H1 (cell line): ENCODE data around the gene SIX6. TPM values are rescaled to one million over a fixed set of nuclear protein-coding genes. Genes with fewer than 3 reads are reported as not detected.

Source experiments
- CTCF ChIA-PET: fragments of 300-600 bp; sonication (Branson Sonifier 250); formaldehyde crosslinking; loops from one replicate; lab custom pipeline; 2021; ENCODE audit not compliant: partially characterized antibody; lab: Charles Lee
- POLR2A ChIA-PET: fragments of 300-600 bp; sonication (Branson Sonifier 250); formaldehyde crosslinking; loops from one replicate; lab custom pipeline; 2021; ENCODE audit warnings: inconsistent platforms; ENCODE audit not compliant: partially characterized antibody; lab: Charles Lee
- DNase-seq, 2 experiments: peaks; one replicate each; pipeline versions ENCODE4 v3.0.0 to v3.0.0-alpha.2; 2010 to 2022; ENCODE audit warnings: low spot score in 2 of 2, low read depth in 1 of 2, mixed read lengths in 1 of 2
- FAIRE-seq: peaks from 2 replicates; lab custom pipeline; 2011; peaks lifted over from hg19 to GRCh38; lab: Jason Lieb, UNC
- H2AFZ ChIP-seq: 2 replicates; pipeline ENCODE4 v1.8.1; 2012; ENCODE audit warnings: low read length, inconsistent platforms
- H2AK5ac ChIP-seq: 2 replicates; pipeline ENCODE4 v1.6.1; 2013; ENCODE audit warnings: low read depth, low read length
- H2BK120ac ChIP-seq: replicated peaks from 2 replicates; pipeline ENCODE3; 2013; ENCODE audit warnings: low read depth, low read length, inconsistent platforms
- H2BK12ac ChIP-seq: 2 replicates; pipeline ENCODE4 v1.6.1; 2013; ENCODE audit warnings: low read depth, low read length
- H2BK15ac ChIP-seq: 2 replicates; pipeline ENCODE4 v1.6.1; 2013; ENCODE audit warnings: low read length
- H2BK20ac ChIP-seq: 2 replicates; pipeline ENCODE4 v1.6.1; 2013; ENCODE audit warnings: low read length
- H2BK5ac ChIP-seq: 2 replicates; pipeline ENCODE4 v1.6.1; 2013; ENCODE audit warnings: low read depth, low read length
- H3K14ac ChIP-seq: 2 replicates; pipeline ENCODE4 v1.6.1; 2013; ENCODE audit warnings: inconsistent platforms; ENCODE audit not compliant: insufficient read length
- H3K18ac ChIP-seq: 2 replicates; pipeline ENCODE4 v1.6.1; 2013; ENCODE audit warnings: low read length; ENCODE audit errors: extremely low read depth
- H3K23ac ChIP-seq: 2 replicates; pipeline ENCODE4 v1.6.1; 2013; ENCODE audit warnings: inconsistent platforms; ENCODE audit not compliant: insufficient read length
- H3K23me2 ChIP-seq: 2 replicates; pipeline ENCODE4 v1.6.1; 2013; ENCODE audit warnings: low read depth, low read length
- H3K27ac ChIP-seq: 2 replicates; pipeline ENCODE4 v1.6.1; 2011; ENCODE audit warnings: low read depth, low read length, inconsistent platforms
- H3K27me3 ChIP-seq, 4 experiments: replicated peaks in 1 of 4; 1 replicate in 1 of 4; 2 replicates in 3 of 4; pipeline versions ENCODE4 v1.6.1 to v1.8.1; 2011 to 2013; ENCODE audit warnings: low read length in 3 of 4, mild to moderate bottlenecking in 3 of 4, inconsistent platforms in 2 of 4, mixed read lengths in 2 of 4, moderate library complexity in 1 of 4; ENCODE audit not compliant: control insufficient read depth in 3 of 4, insufficient read depth in 3 of 4; ENCODE audit errors: extremely low read depth in 1 of 4
- H3K36me3 ChIP-seq, 4 experiments: 2 replicates each; pipeline versions ENCODE4 v1.6.1 to v1.8.1; 2011 to 2013; ENCODE audit warnings: mild to moderate bottlenecking in 4 of 4, low read length in 3 of 4, moderate library complexity in 2 of 4, control low read depth in 1 of 4, inconsistent platforms in 1 of 4; ENCODE audit not compliant: insufficient read depth in 4 of 4, control insufficient read depth in 2 of 4
- H3K4ac ChIP-seq: replicated peaks from 2 replicates; pipeline ENCODE3; 2013; ENCODE audit warnings: low read length, low read depth, mixed read lengths, inconsistent platforms; ENCODE audit not compliant: insufficient read length
- H3K4me1 ChIP-seq, 4 experiments: replicated peaks in 1 of 4; 1 replicate in 1 of 4; 2 replicates in 3 of 4; pipeline versions ENCODE4 v1.6.1 to v1.8.1; 2011 to 2013; ENCODE audit warnings: low read length in 3 of 4, inconsistent platforms in 2 of 4, mixed read lengths in 1 of 4; ENCODE audit not compliant: insufficient read depth in 4 of 4, control insufficient read depth in 3 of 4
- H3K4me2 ChIP-seq, 2 experiments: 2 replicates each; pipeline versions ENCODE4 v1.6.1 to v1.8.1; 2011 to 2013; ENCODE audit warnings: low read depth in 2 of 2, low read length in 2 of 2, control low read depth in 1 of 2, inconsistent platforms in 1 of 2, mild to moderate bottlenecking in 1 of 2; ENCODE audit not compliant: insufficient read depth in 1 of 2
- H3K4me3 ChIP-seq, 4 experiments: fragments of 200-600, 300-600 bp in 1 of 4; sonication (generic), shearing (Covaris generic), sonication (Bioruptor Twin) in 1 of 4; 2 replicates each; pipeline versions ENCODE4 v1.5.1 to v1.8.1; 2011 to 2016; ENCODE audit warnings: low read length in 4 of 4, low read depth in 3 of 4, control low read depth in 2 of 4, inconsistent platforms in 2 of 4, mild to moderate bottlenecking in 2 of 4, mixed read lengths in 1 of 4, moderate library complexity in 1 of 4; ENCODE audit not compliant: insufficient read depth in 2 of 4; ENCODE audit errors: extremely low read depth in 1 of 4
- H3K56ac ChIP-seq: replicated peaks from 2 replicates; pipeline ENCODE3; 2013; ENCODE audit warnings: low read depth, mild to moderate bottlenecking, mixed read lengths, low read length, inconsistent platforms; ENCODE audit not compliant: insufficient read length
- H3K79me1 ChIP-seq: 2 replicates; pipeline ENCODE4 v1.6.1; 2013; ENCODE audit warnings: low read depth, low read length, control low read depth
- H3K79me2 ChIP-seq, 2 experiments: 2 replicates each; pipeline versions ENCODE4 v1.6.1 to v1.8.1; 2012 to 2013; ENCODE audit warnings: low read length in 2 of 2, mild to moderate bottlenecking in 2 of 2, inconsistent platforms in 1 of 2; ENCODE audit not compliant: insufficient read depth in 2 of 2, control insufficient read depth in 1 of 2
- H3K9ac ChIP-seq, 4 experiments: replicated peaks in 1 of 4; 1 replicate in 1 of 4; 2 replicates in 3 of 4; pipeline versions ENCODE4 v1.6.1 to v1.8.1; 2011 to 2013; ENCODE audit warnings: low read depth in 3 of 4, low read length in 3 of 4, control low read depth in 2 of 4, mild to moderate bottlenecking in 2 of 4, moderate library complexity in 2 of 4, inconsistent platforms in 1 of 4; ENCODE audit errors: extremely low read depth in 1 of 4
- H3K9me3 ChIP-seq, 2 experiments: 2 replicates each; pipeline versions ENCODE4 v1.6.1 to v1.8.1; 2012 to 2013; ENCODE audit warnings: mild to moderate bottlenecking in 2 of 2, moderate library complexity in 2 of 2, control low read depth in 1 of 2, inconsistent platforms in 1 of 2, low read depth in 1 of 2, low read length in 1 of 2, mixed read lengths in 1 of 2; ENCODE audit not compliant: insufficient read depth in 2 of 2
- H4K20me1 ChIP-seq, 2 experiments: replicated peaks in 1 of 2; 2 replicates each; pipeline versions ENCODE3 to v1.8.1; 2011 to 2013; ENCODE audit warnings: inconsistent platforms in 2 of 2, low read length in 2 of 2, mild to moderate bottlenecking in 1 of 2; ENCODE audit not compliant: insufficient read depth in 2 of 2, control insufficient read depth in 1 of 2
- H4K5ac ChIP-seq: 2 replicates; pipeline ENCODE4 v1.6.1; 2013; ENCODE audit warnings: low read length, low read depth, mixed read lengths, inconsistent platforms; ENCODE audit not compliant: insufficient read length
- H4K8ac ChIP-seq: 2 replicates; pipeline ENCODE4 v1.8.0; 2013; ENCODE audit warnings: mild to moderate bottlenecking, moderate library complexity, low read length, inconsistent platforms; ENCODE audit not compliant: insufficient read depth; ENCODE audit errors: extremely low read depth
- H4K91ac ChIP-seq: replicated peaks from 2 replicates; pipeline ENCODE3; 2013; ENCODE audit warnings: low read length, mixed read lengths, inconsistent platforms; ENCODE audit not compliant: insufficient read length
- ATF2 ChIP-seq: IDR thresholded peaks from 2 replicates; pipeline ENCODE4 v1.6.1; 2012; ENCODE audit warnings: low read length, inconsistent platforms
- CEBPB ChIP-seq: IDR thresholded peaks from 2 replicates; pipeline ENCODE4 v1.6.1; 2012; ENCODE audit warnings: low read depth, low read length
- CREB1 ChIP-seq: IDR thresholded peaks from 2 replicates; pipeline ENCODE4 v1.6.1; 2012; ENCODE audit warnings: inconsistent platforms
- HDAC6 ChIP-seq: IDR thresholded peaks from one replicate; pipeline ENCODE4 v1.7.1; 2012; ENCODE audit warnings: low read depth, mild to moderate bottlenecking, inconsistent platforms, low read length, moderate library complexity
- MAFK ChIP-seq: IDR thresholded peaks from 2 replicates; pipeline ENCODE4 v1.6.1; 2012; ENCODE audit warnings: low read depth, mild to moderate bottlenecking, improper control_type of control experiment, low read length
- SIX5 ChIP-seq: IDR thresholded peaks from 2 replicates; pipeline ENCODE4 v1.6.1; 2011; ENCODE audit warnings: mild to moderate bottlenecking, low read depth, low read length
- TAF7 ChIP-seq: optimal IDR thresholded peaks from 2 replicates; pipeline ENCODE3; 2011; ENCODE audit warnings: low read depth, mild to moderate bottlenecking, inconsistent platforms, low read length, moderate library complexity, borderline replicate concordance
- WGBS, 2 experiments: shearing (Covaris generic) in 1 of 2; methylation state at CpG; one replicate each; pipeline versions ENCODE4 v1.1.6 to v1.1.7; 2013 to 2015; ENCODE audit warnings: low lambda C conversion rate in 2 of 2, mixed read lengths in 2 of 2, inconsistent platforms in 1 of 2, low coverage in 1 of 2, missing lambda C conversion rate in 1 of 2; ENCODE audit not compliant: insufficient replicate concordance in 2 of 2, insufficient coverage in 1 of 2, insufficient read length in 1 of 2; ENCODE audit errors: extremely low coverage in 1 of 2, missing lambda C conversion rate in 1 of 2; 5-methylcytosine and 5-hydroxymethylcytosine counted together
- polyA plus RNA-seq, 7 experiments: library from polyadenylated mRNA; depleted of rRNA in 3 of 7; stranded (reverse) in 5 of 7; unstranded in 2 of 7; fragments of >200 nt in 5 of 7; fragments of 200-250 nt in 2 of 7; gene quantifications; 1 replicate in 5 of 7; 2 replicates in 1 of 7; 4 replicates in 1 of 7; pipeline versions ENCODE4 v1.2.1 to v1.2.3, GENCODE V29; 2011 to 2013; ENCODE audit warnings: missing spikeins in 2 of 7, mixed read lengths in 2 of 7
- total RNA-seq: library from RNA; stranded (reverse); fragmentation: NEBNext Ultra II Directional; extraction: Animal tissue kit (Norgen Biotek cat#: 25700); gene quantifications from 2 replicates; pipeline ENCODE4 v1.2.1, GENCODE V29; 2021

Gene SIX6
- total and polyA plus RNA-seq, 2 of the 8 experiments (the other 6 are each of a cell fraction or from before 2014, with no cell fraction given), result 0.03 TPM; not detected in 1

GRCh38 chr14:60532442-60532841 lies 23.5 kb downstream of the SIX6 start:
- no peak overlapping the region for H3K56ac ChIP-seq
- no peaks in the 10 kb centered on the region for H3K36me3 ChIP-seq
- no peak overlapping the region for H3K18ac ChIP-seq
- ChIA-PET CTCF (interaction anchor here (1.4 kb wide), 1 partner anchor 14 kb away, joined by 4 read pairs; no protein-coding TSS in a partner anchor), POLR2A (no interaction called here)
- no peak for FAIRE-seq
- H3K14ac ChIP-seq, result no peak overlapping the region
- no peak overlapping the region for H3K4me3 ChIP-seq
- DNase-seq, result no peak
- H3K27me3 ChIP-seq, result no peaks in the 10 kb centered on the region
- no peak overlapping the region for H2AFZ ChIP-seq
- H2BK20ac ChIP-seq, result no peak overlapping the region
- no peak overlapping the region for H2AK5ac ChIP-seq
- no peak overlapping the region for H4K8ac ChIP-seq
- no peak overlapping the region for H3K23ac ChIP-seq
- no peak overlapping the region for H4K5ac ChIP-seq
- H2BK5ac ChIP-seq, result no peak overlapping the region
- no peaks in the 10 kb centered on the region for H3K79me2 ChIP-seq
- H3K79me1 ChIP-seq, result no peaks in the 10 kb centered on the region
- H3K9me3 ChIP-seq, result no peaks in the 10 kb centered on the region
- no peak overlapping the region for H2BK15ac ChIP-seq
- 0 out of 7 replicates have a peak, but pooled peaks cover 0 to 3% (median under 1%) of the 10 kb centered on the region in 4 experiments for H3K4me1 ChIP-seq
- H3K9ac ChIP-seq, result no peak overlapping the region
- H3K23me2 ChIP-seq, result no peaks in the 10 kb centered on the region
- H3K27ac ChIP-seq, result no peak overlapping the region
- WGBS, 2 experiments, result 58% methylated on average over 3 of the region's 3 CpGs; no CpG with 5 or more reads in 1 of the 2 experiments
- H4K91ac ChIP-seq, result no peak overlapping the region
- H2BK120ac ChIP-seq, result no peak overlapping the region
- no peak overlapping the region for H2BK12ac ChIP-seq
- no peak overlapping the region for H3K4ac ChIP-seq
- no peak overlapping the region for H3K4me2 ChIP-seq
- no peaks in the 10 kb centered on the region for H4K20me1 ChIP-seq
- TF ChIP-seq SIX5 (no peak), ATF2 (no peak), MAFK (no peak), TAF7 (no peak), CEBPB (no peak), HDAC6 (no peak), CREB1 (no peak)
